ENCODE data around the gene PLEKHO1.

Gene PLEKHO1

GRCh38 chr1:150149271-150150132 lies at the start of gene PLEKHO1:
PLEKHO1 (plus strand) TSS chr1:150149916; CDS start chr1:150150258, 342 bp downstream.
- peaks cover 3% of the 10 kb centered on the region for H3K4me1 ChIP-seq (ENCODE audit: control insufficient read depth, insufficient read depth, low read length)
- H3K36me3 ChIP-seq (ENCODE audit: control insufficient read depth, insufficient read depth, low read length), result peaks cover 8% of the 10 kb centered on the region
- H3K9ac ChIP-seq (ENCODE audit: low read depth, low read length), result peak within 1 kb of the TSS; percentile 47
- peak within 1 kb of the TSS; percentile 82 for H3K4me3 ChIP-seq (ENCODE audit: low read depth, low read length)
- H3K27me3 ChIP-seq (ENCODE audit: control insufficient read depth, insufficient read depth, low read length), result peaks cover 26% of the 10 kb centered on the region
- H3K9me3 ChIP-seq (ENCODE audit: control insufficient read depth, insufficient read depth, low read length), result no peaks in the 10 kb centered on the region

- Histone ChIP-seq H3K4me1 (ENCODE audit: control insufficient read depth, insufficient read depth, low read length) (no peaks in the 10 kb centered on the region), H3K36me3 (ENCODE audit: control insufficient read depth, insufficient read depth, low read length) (no peaks in the 10 kb centered on the region), H3K9me3 (ENCODE audit: control insufficient read depth, insufficient read depth, low read length) (no peaks in the 10 kb centered on the region), H3K4me3 (ENCODE audit: low read depth, low read length) (no peak overlapping the region), H3K27me3 (ENCODE audit: control insufficient read depth, insufficient read depth, low read length) (no peaks in the 10 kb centered on the region), H3K9ac (ENCODE audit: low read depth, low read length) (no peak overlapping the region)
Measured at GRCh38 chr1:150102986-150103385, 46.7 kb upstream of the PLEKHO1 start.

- H3K4me3 ChIP-seq (ENCODE audit: low read depth, low read length), result no peak overlapping the region
- no peak overlapping the region for H3K9ac ChIP-seq (ENCODE audit: low read depth, low read length)
- no peaks in the 10 kb centered on the region for H3K36me3 ChIP-seq (ENCODE audit: control insufficient read depth, insufficient read depth, low read length)
- H3K27me3 ChIP-seq (ENCODE audit: control insufficient read depth, insufficient read depth, low read length), result no peaks in the 10 kb centered on the region
- H3K9me3 ChIP-seq (ENCODE audit: control insufficient read depth, insufficient read depth, low read length), result no peaks in the 10 kb centered on the region
- H3K4me1 ChIP-seq (ENCODE audit: control insufficient read depth, insufficient read depth, low read length), result no peaks in the 10 kb centered on the region
Measured at GRCh38 chr1:150106341-150106740, 43.4 kb upstream of the PLEKHO1 start.

GRCh38 chr1:150109586-150109985 lies 40.1 kb upstream of the PLEKHO1 start:
- H3K9ac ChIP-seq (ENCODE audit: low read depth, low read length), result no peak overlapping the region
- no peaks in the 10 kb centered on the region for H3K4me1 ChIP-seq (ENCODE audit: control insufficient read depth, insufficient read depth, low read length)

GRCh38 chr1:150110116-150110515 lies 39.6 kb upstream of the PLEKHO1 start:
- no peak overlapping the region for H3K4me3 ChIP-seq (ENCODE audit: low read depth, low read length)
- H3K4me1 ChIP-seq (ENCODE audit: control insufficient read depth, insufficient read depth, low read length), result no peaks in the 10 kb centered on the region
- no peaks in the 10 kb centered on the region for H3K9me3 ChIP-seq (ENCODE audit: control insufficient read depth, insufficient read depth, low read length)
- no peak overlapping the region for H3K9ac ChIP-seq (ENCODE audit: low read depth, low read length)
- H3K27me3 ChIP-seq (ENCODE audit: control insufficient read depth, insufficient read depth, low read length), result no peaks in the 10 kb centered on the region
- H3K36me3 ChIP-seq (ENCODE audit: control insufficient read depth, insufficient read depth, low read length), result no peaks in the 10 kb centered on the region

More at GRCh38 chr1:150109586-150109985, 40.1 kb upstream of the PLEKHO1 start:
- H3K4me3 ChIP-seq (ENCODE audit: low read depth, low read length), result no peak overlapping the region
- H3K27me3 ChIP-seq (ENCODE audit: control insufficient read depth, insufficient read depth, low read length), result no peaks in the 10 kb centered on the region
- H3K9me3 ChIP-seq (ENCODE audit: control insufficient read depth, insufficient read depth, low read length), result no peaks in the 10 kb centered on the region
- no peaks in the 10 kb centered on the region for H3K36me3 ChIP-seq (ENCODE audit: control insufficient read depth, insufficient read depth, low read length)

GRCh38 chr1:150111670-150112069 lies 38.0 kb upstream of the PLEKHO1 start:
- Histone ChIP-seq H3K9me3 (ENCODE audit: control insufficient read depth, insufficient read depth, low read length) (no peaks in the 10 kb centered on the region), H3K4me3 (ENCODE audit: low read depth, low read length) (no peak overlapping the region), H3K4me1 (ENCODE audit: control insufficient read depth, insufficient read depth, low read length) (no peaks in the 10 kb centered on the region), H3K9ac (ENCODE audit: low read depth, low read length) (no peak overlapping the region), H3K36me3 (ENCODE audit: control insufficient read depth, insufficient read depth, low read length) (no peaks in the 10 kb centered on the region), H3K27me3 (ENCODE audit: control insufficient read depth, insufficient read depth, low read length) (no peaks in the 10 kb centered on the region)

GRCh38 chr1:150115121-150115520 lies 34.6 kb upstream of the PLEKHO1 start:
- H3K9me3 ChIP-seq (ENCODE audit: control insufficient read depth, insufficient read depth, low read length), result no peaks in the 10 kb centered on the region
- no peak overlapping the region for H3K9ac ChIP-seq (ENCODE audit: low read depth, low read length)
- no peaks in the 10 kb centered on the region for H3K27me3 ChIP-seq (ENCODE audit: control insufficient read depth, insufficient read depth, low read length)
- no peak overlapping the region for H3K4me3 ChIP-seq (ENCODE audit: low read depth, low read length)
- H3K36me3 ChIP-seq (ENCODE audit: control insufficient read depth, insufficient read depth, low read length), result no peaks in the 10 kb centered on the region
- no peaks in the 10 kb centered on the region for H3K4me1 ChIP-seq (ENCODE audit: control insufficient read depth, insufficient read depth, low read length)

- Histone ChIP-seq H3K27me3 (ENCODE audit: control insufficient read depth, insufficient read depth, low read length) (no peaks in the 10 kb centered on the region), H3K36me3 (ENCODE audit: control insufficient read depth, insufficient read depth, low read length) (no peaks in the 10 kb centered on the region), H3K4me3 (ENCODE audit: low read depth, low read length) (no peak overlapping the region), H3K9me3 (ENCODE audit: control insufficient read depth, insufficient read depth, low read length) (no peaks in the 10 kb centered on the region), H3K9ac (ENCODE audit: low read depth, low read length) (no peak overlapping the region), H3K4me1 (ENCODE audit: control insufficient read depth, insufficient read depth, low read length) (no peaks in the 10 kb centered on the region)
Measured at GRCh38 chr1:150118716-150119115, 31.0 kb upstream of the PLEKHO1 start.

GRCh38 chr1:150121236-150121862 lies 28.4 kb upstream of the PLEKHO1 start:
- H3K27me3 ChIP-seq (ENCODE audit: control insufficient read depth, insufficient read depth, low read length), result no peaks in the 10 kb centered on the region
- no peaks in the 10 kb centered on the region for H3K4me1 ChIP-seq (ENCODE audit: control insufficient read depth, insufficient read depth, low read length)
- H3K9me3 ChIP-seq (ENCODE audit: control insufficient read depth, insufficient read depth, low read length), result no peaks in the 10 kb centered on the region
- H3K36me3 ChIP-seq (ENCODE audit: control insufficient read depth, insufficient read depth, low read length), result no peaks in the 10 kb centered on the region
- no peak overlapping the region for H3K4me3 ChIP-seq (ENCODE audit: low read depth, low read length)
- no peak overlapping the region for H3K9ac ChIP-seq (ENCODE audit: low read depth, low read length)

GRCh38 chr1:150126811-150127210 lies 22.9 kb upstream of the PLEKHO1 start:
- Histone ChIP-seq H3K9me3 (ENCODE audit: control insufficient read depth, insufficient read depth, low read length) (no peaks in the 10 kb centered on the region), H3K4me1 (ENCODE audit: control insufficient read depth, insufficient read depth, low read length) (no peaks in the 10 kb centered on the region), H3K9ac (ENCODE audit: low read depth, low read length) (no peak overlapping the region)

GRCh38 chr1:150127464-150127863 lies 22.3 kb upstream of the PLEKHO1 start:
- H3K4me3 ChIP-seq (ENCODE audit: low read depth, low read length), result no peak overlapping the region
- H3K36me3 ChIP-seq (ENCODE audit: control insufficient read depth, insufficient read depth, low read length), result no peaks in the 10 kb centered on the region
- no peaks in the 10 kb centered on the region for H3K9me3 ChIP-seq (ENCODE audit: control insufficient read depth, insufficient read depth, low read length)
- no peaks in the 10 kb centered on the region for H3K27me3 ChIP-seq (ENCODE audit: control insufficient read depth, insufficient read depth, low read length)
- no peaks in the 10 kb centered on the region for H3K4me1 ChIP-seq (ENCODE audit: control insufficient read depth, insufficient read depth, low read length)
- no peak overlapping the region for H3K9ac ChIP-seq (ENCODE audit: low read depth, low read length)

More at GRCh38 chr1:150126811-150127210, 22.9 kb upstream of the PLEKHO1 start:
- no peak overlapping the region for H3K4me3 ChIP-seq (ENCODE audit: low read depth, low read length)
- no peaks in the 10 kb centered on the region for H3K27me3 ChIP-seq (ENCODE audit: control insufficient read depth, insufficient read depth, low read length)
- H3K36me3 ChIP-seq (ENCODE audit: control insufficient read depth, insufficient read depth, low read length), result no peaks in the 10 kb centered on the region

GRCh38 chr1:150127868-150128267 lies 21.8 kb upstream of the PLEKHO1 start:
- Histone ChIP-seq H3K9me3 (ENCODE audit: control insufficient read depth, insufficient read depth, low read length) (no peaks in the 10 kb centered on the region), H3K4me1 (ENCODE audit: control insufficient read depth, insufficient read depth, low read length) (no peaks in the 10 kb centered on the region), H3K27me3 (ENCODE audit: control insufficient read depth, insufficient read depth, low read length) (no peaks in the 10 kb centered on the region), H3K9ac (ENCODE audit: low read depth, low read length) (no peak overlapping the region), H3K4me3 (ENCODE audit: low read depth, low read length) (no peak overlapping the region), H3K36me3 (ENCODE audit: control insufficient read depth, insufficient read depth, low read length) (no peaks in the 10 kb centered on the region)
